Measurements from ENCODE around the gene ZZZ3.

- TF ChIP-seq POLR2AphosphoS5 (IDR thresholded peaks at IDR 0.05) (no peak), CTCF (IDR thresholded peaks at IDR 0.05) (no peak), POLR2A (IDR thresholded peaks at IDR 0.05; ENCODE audit: low read depth) (no peak)
Measured at GRCh38 chr1:77639056-77639455, 43.4 kb downstream of the ZZZ3 start.
